Hematopoietic multipotent progenitor cell treated with erythropoietin and hydrocortisone succinate and interleukin-3 and kit ligand, for 6 days (in vitro differentiated cells): ENCODE measurements around the gene ZDHHC11.
"Not testable (repeated sequence)": the region's sequence is repeated elsewhere in the genome, so short reads cannot be mapped to it uniquely, and the experiment has no call there.

Experiments
- DNase-seq: peaks from one replicate; pipeline ENCODE4 v3.0.0-alpha.2; 2015

ZDHHC11 gene

GRCh38 chr5:878677-879076, 27.9 kb upstream of the ZDHHC11 start:
- DNase-seq = not testable (repeated sequence)

- no peak for DNase-seq
Observed at GRCh38 chr5:878125-878524, 27.3 kb upstream of the ZDHHC11 start.

- no peak for DNase-seq
Observed at GRCh38 chr5:876398-877365, 25.9 kb upstream of the ZDHHC11 start.

GRCh38 chr5:875931-876330, 25.1 kb upstream of the ZDHHC11 start:
- no peak for DNase-seq

GRCh38 chr5:873328-873727, 22.5 kb upstream of the ZDHHC11 start:
- DNase-seq = no peak

- DNase-seq = no peak
Observed at GRCh38 chr5:872301-872700, 21.5 kb upstream of the ZDHHC11 start.

GRCh38 chr5:871596-872298, 21.0 kb upstream of the ZDHHC11 start:
- no peak for DNase-seq

GRCh38 chr5:870956-871355, 20.2 kb upstream of the ZDHHC11 start:
- no peak for DNase-seq

- DNase-seq = no peak
Observed at GRCh38 chr5:868428-869135, 17.8 kb upstream of the ZDHHC11 start.

GRCh38 chr5:867300-867870, 16.6 kb upstream of the ZDHHC11 start:
- no peak for DNase-seq

GRCh38 chr5:865771-866170, 15.0 kb upstream of the ZDHHC11 start:
- no peak for DNase-seq

- DNase-seq = no peak
Observed at GRCh38 chr5:865168-865521, 14.4 kb upstream of the ZDHHC11 start.

- DNase-seq = no peak
Observed at GRCh38 chr5:864492-865167, 13.8 kb upstream of the ZDHHC11 start.

GRCh38 chr5:863244-863805, 12.5 kb upstream of the ZDHHC11 start:
- no peak for DNase-seq

- no peak for DNase-seq
Observed at GRCh38 chr5:862367-863243, 11.8 kb upstream of the ZDHHC11 start.

GRCh38 chr5:861442-862366, 10.9 kb upstream of the ZDHHC11 start:
- DNase-seq = no peak

- no peak for DNase-seq
Observed at GRCh38 chr5:860506-861150, 9.8 kb upstream of the ZDHHC11 start.

GRCh38 chr5:859798-860296, 9.1 kb upstream of the ZDHHC11 start:
- DNase-seq = no peak

- no peak for DNase-seq
Observed at GRCh38 chr5:859391-859790, 8.6 kb upstream of the ZDHHC11 start.
